Measurements from ENCODE around the gene FRMD4B.

The FRMD4B gene

DNA sequence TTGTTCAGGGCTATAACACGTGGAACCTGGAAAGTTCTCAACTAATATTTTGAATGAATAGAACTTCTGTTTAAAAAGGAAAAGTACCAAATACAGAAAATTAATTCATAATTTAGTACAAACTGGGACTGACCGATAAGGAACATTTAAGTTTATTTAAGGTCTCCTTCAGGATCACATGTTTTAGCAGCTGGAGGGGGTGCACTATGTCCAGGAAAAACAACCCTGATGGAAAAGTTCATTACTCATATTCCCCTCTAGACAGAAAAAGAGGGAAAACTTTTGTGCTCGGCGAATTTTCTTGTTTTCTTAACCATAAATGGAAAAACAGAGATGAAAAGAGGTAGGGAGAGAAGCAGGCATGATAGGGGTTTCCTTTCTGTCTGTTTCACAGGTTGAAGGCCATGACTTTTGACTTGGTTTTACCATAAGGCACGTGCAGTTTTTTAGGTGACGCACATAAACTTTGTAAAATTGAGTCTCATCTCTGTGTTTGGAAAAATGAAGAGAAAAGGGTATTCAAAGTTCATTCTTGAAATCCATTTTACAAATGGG is 26.5 kb downstream of the FRMD4B start:
- H3K4me3 ChIP-seq (ENCODE audit: low read depth, low read length) = no peak overlapping the region
- no peak for DNase-seq (ENCODE audit: low read depth)
- TF ChIP-seq, protein P1, sequence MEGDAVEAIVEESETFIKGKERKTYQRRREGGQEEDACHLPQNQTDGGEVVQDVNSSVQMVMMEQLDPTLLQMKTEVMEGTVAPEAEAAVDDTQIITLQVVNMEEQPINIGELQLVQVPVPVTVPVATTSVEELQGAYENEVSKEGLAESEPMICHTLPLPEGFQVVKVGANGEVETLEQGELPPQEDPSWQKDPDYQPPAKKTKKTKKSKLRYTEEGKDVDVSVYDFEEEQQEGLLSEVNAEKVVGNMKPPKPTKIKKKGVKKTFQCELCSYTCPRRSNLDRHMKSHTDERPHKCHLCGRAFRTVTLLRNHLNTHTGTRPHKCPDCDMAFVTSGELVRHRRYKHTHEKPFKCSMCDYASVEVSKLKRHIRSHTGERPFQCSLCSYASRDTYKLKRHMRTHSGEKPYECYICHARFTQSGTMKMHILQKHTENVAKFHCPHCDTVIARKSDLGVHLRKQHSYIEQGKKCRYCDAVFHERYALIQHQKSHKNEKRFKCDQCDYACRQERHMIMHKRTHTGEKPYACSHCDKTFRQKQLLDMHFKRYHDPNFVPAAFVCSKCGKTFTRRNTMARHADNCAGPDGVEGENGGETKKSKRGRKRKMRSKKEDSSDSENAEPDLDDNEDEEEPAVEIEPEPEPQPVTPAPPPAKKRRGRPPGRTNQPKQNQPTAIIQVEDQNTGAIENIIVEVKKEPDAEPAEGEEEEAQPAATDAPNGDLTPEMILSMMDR (IDR thresholded peaks at IDR 0.05; ENCODE audit: insufficient read depth, low read depth, low read length, missing control alignments) = no peak

DNA sequence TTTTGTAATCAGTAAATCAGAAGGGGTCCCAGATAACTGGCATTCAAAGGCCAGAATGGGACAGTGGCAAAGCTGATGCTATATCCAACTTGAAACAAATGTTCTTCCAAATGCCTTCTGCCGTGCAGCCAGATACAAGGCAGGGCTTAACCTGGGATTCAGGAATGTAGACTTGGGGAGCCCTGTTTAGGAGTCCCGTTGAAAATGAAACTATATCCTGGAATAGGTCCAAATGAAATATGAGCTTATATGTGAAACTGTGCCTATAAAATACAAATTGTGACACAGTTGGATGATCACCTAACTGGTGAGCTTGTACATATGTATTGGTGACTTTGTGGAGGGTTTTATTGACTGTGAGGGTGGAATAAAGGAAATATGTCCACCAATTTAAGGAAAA is 28.7 kb downstream of the FRMD4B start:
- H3K4me3 ChIP-seq (ENCODE audit: low read depth, low read length) = no peak overlapping the region
- TF ChIP-seq, protein P1 (IDR thresholded peaks at IDR 0.05; ENCODE audit: insufficient read depth, low read depth, low read length, missing control alignments) = no peak
- no peak for DNase-seq (ENCODE audit: low read depth)

DNA sequence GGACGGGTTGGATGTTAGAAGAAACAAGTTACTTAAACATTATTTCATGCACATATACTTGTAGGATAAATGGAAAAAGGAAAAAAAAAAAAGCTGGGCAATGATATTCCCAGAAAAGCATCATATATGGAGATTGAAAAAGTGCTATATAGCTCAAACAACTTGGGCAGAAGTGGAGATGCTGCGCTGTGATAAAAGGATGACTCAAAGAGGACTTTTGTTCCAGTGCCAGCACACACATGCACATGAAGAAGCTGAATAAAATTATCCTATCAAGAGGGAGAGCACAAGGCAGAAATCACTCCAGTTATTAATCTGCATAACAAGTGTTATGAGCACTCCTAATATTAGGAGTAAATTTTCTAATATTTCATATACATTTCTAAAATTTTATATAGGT is 30.9 kb downstream of the FRMD4B start:
- DNase-seq (ENCODE audit: low read depth) = no peak
- no peak overlapping the region for H3K4me3 ChIP-seq (ENCODE audit: low read depth, low read length)
- TF ChIP-seq, protein P1 (IDR thresholded peaks at IDR 0.05; ENCODE audit: insufficient read depth, low read depth, low read length, missing control alignments) = no peak

DNA sequence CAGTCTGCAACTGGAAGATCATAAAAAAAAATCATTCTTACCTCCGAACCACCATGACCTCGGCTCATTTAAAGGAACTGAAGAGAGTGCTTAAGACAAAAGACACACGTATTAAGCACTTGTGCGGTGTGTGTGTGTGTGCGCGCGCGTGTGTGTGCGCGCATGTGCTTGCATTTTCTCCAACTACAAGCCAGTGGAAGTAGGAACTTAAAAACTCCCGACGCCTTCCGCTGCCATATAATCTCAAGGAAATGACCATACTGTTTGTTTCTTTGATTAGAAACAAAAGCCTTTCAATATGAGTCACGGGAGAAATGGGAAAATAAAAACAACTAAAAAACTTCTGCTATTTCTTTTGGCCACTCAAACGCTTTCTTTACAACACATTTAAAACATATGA is 32.4 kb downstream of the FRMD4B start:
- DNase-seq (ENCODE audit: low read depth) = peak; percentile 53
- TF ChIP-seq, protein P1 (IDR thresholded peaks at IDR 0.05; ENCODE audit: insufficient read depth, low read depth, low read length, missing control alignments) = no peak
- peak overlapping the region; percentile 35 for H3K4me3 ChIP-seq (ENCODE audit: low read depth, low read length)

DNA sequence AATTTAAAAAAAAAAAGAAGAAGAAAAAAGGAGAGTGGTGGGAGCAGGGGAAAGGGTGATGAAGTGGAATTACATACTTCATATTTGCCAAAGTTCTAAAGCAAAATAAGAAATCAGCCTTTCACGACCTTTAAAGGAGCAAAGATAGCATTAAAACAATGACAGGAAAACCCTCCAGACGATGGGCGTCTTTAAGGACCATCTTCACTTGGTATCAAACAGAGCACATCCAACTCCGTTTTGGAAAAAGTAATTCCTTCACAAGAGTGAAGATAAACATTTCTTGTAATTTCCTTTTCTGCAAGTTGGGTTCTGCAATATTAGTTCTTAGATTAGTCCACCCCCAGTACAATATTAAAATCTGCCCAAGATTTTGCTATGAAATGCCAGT is 32.8 kb downstream of the FRMD4B start:
- TF ChIP-seq, protein P1 (IDR thresholded peaks at IDR 0.05; ENCODE audit: insufficient read depth, low read depth, low read length, missing control alignments) = no peak
- peak overlapping the region; percentile 35 for H3K4me3 ChIP-seq (ENCODE audit: low read depth, low read length)
- no peak for DNase-seq (ENCODE audit: low read depth)

DNA sequence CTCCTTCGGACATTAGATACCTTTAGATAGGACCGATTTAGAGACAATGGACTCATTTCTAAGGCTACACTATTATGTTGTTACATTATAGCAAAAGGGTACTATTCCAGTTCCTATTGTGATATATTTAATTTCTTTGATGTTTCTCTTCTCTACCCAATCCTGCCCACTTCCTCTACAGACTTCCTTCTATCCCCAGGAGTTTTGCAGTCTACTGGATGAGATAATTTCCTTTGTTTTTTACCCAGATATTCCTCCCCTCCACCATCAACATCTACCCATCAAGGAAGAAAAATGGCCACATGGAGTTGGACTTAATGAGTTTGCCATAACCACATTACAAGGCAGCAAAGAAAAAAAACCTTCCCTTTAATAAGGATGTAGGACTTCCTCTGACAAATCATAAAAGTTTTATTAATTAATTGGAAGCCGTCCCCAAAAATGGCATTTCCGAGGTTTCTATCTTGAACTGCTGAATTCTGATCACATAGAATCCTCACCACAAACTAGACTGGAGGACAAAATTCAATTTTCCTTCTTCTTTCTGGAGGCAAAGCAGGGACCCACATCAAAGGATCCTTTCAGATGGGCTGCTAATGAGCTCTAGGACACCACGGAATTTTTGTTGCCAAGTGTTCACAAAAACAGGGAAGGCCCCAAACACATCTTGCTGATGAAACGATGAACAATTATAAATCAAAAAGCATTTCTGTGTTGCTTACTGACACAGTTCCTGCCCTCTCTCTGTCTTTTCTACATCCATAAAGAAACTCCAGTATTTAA is 33.4 kb downstream of the FRMD4B start:
- DNase-seq (ENCODE audit: low read depth) = no peak
- H3K4me3 ChIP-seq (ENCODE audit: low read depth, low read length) = no peak overlapping the region; the same call in 1 of the 2 replicates
- TF ChIP-seq, protein P1 (IDR thresholded peaks at IDR 0.05; ENCODE audit: insufficient read depth, low read depth, low read length, missing control alignments) = no peak
